Esophagus muscularis mucosa (tissue), 4 donors: ENCODE measurements around the gene USP4. TPM values are rescaled to one million over a fixed set of nuclear protein-coding genes. Genes with fewer than 3 reads are reported as not detected.
"Not testable (repeated sequence)": the region's sequence is repeated elsewhere in the genome, so short reads cannot be mapped to it uniquely, and the experiment has no call there.

ENCODE experiments used
- DNase-seq: peaks from one replicate; pipeline ENCODE4 v3.0.0-alpha.2; 2017; ENCODE audit errors: extremely low spot score
- H3K27ac ChIP-seq, 4 donors: fragments of 200-600 bp; sonication (generic); replicated peaks in 1 of 4; 1 replicate in 3 of 4; 2 replicates in 1 of 4; pipeline ENCODE4 v1.5.1; 2016 to 2019; ENCODE audit warnings: mild to moderate bottlenecking in 1 of 4
- H3K27me3 ChIP-seq, 4 donors: fragments of 200-600 bp; sonication (generic); one replicate each; pipeline versions ENCODE4 v1.5.1 to v1.6.0; 2016 to 2019
- H3K36me3 ChIP-seq, 4 donors: fragments of 200-600 bp; sonication (generic); one replicate each; pipeline ENCODE4 v1.5.1; 2016 to 2019
- H3K4me1 ChIP-seq, 4 donors: fragments of 200-600 bp; sonication (generic); one replicate each; pipeline ENCODE4 v1.5.1; 2016 to 2019
- H3K4me3 ChIP-seq, 4 donors: fragments of 200-600 bp; sonication (generic); 1 replicate in 2 of 4; 2 replicates in 2 of 4; pipeline ENCODE4 v1.5.1; 2016 to 2019; ENCODE audit warnings: mild to moderate bottlenecking in 4 of 4, moderate library complexity in 1 of 4
- H3K9me3 ChIP-seq, 4 donors: fragments of 200-600 bp; sonication (generic); 1 replicate in 3 of 4; 2 replicates in 1 of 4; pipeline ENCODE4 v1.5.1; 2016 to 2019
- CTCF ChIP-seq, 3 experiments: fragments of 200-600 bp in 2 of 3; fragments of 450-650 bp in 1 of 3; sonication (generic) in 2 of 3; IDR thresholded peaks; one replicate each; pipeline ENCODE4 v1.5.1; 2017 to 2019; ENCODE audit warnings: antibody characterized with exemption in 3 of 3, mild to moderate bottlenecking in 2 of 3, moderate library complexity in 1 of 3
- EP300 ChIP-seq: sonication (generic); formaldehyde crosslinking; IDR thresholded peaks from one replicate; pipeline ENCODE4 v1.6.1; 2017; ENCODE audit warnings: antibody characterized with exemption
- POLR2A ChIP-seq: fragments of 450-650 bp; IDR thresholded peaks from one replicate; pipeline ENCODE4 v1.6.1; 2017; ENCODE audit warnings: antibody characterized with exemption, moderate library complexity, mild to moderate bottlenecking, low read depth
- POLR2AphosphoS5 ChIP-seq, 2 donors: sonication (generic); formaldehyde crosslinking; IDR thresholded peaks; one replicate each; pipeline ENCODE4 v1.6.1; 2017; ENCODE audit warnings: antibody characterized with exemption in 2 of 2
- WGBS: methylation state at CpG from one replicate; pipeline ENCODE4 v1.1.5; 2018; 5-methylcytosine and 5-hydroxymethylcytosine counted together
- intact Hi-C: fragments of 100-400 bp; cut with DNase I; formaldehyde crosslinking; loops from one replicate; pipeline ENCODE4 v1.15.1; 2023
- total RNA-seq, 4 donors: library from RNA; depleted of rRNA; stranded (reverse); fragments of >200 nt; gene quantifications; one replicate each; pipeline versions ENCODE4 v1.1.0 to v1.2.1, GENCODE V29; 2016

USP4 gene
- total RNA-seq, 4 donors from 2014 or later, result 17.9 to 35.7 (median 24.3) TPM

- TF ChIP-seq POLR2AphosphoS5 (IDR thresholded peaks at IDR 0.05) (peak in 1 of 2 donors; percentile 50), EP300 (no peak)
These were observed 84.7 kb downstream of the USP4 start for GRCh38 chr3:49255112-49255511.

GRCh38 chr3:49253512-49253911 is 86.3 kb downstream of the USP4 start:
- TF ChIP-seq POLR2A (no peak), CTCF (IDR thresholded peaks at IDR 0.05) (no peak), POLR2AphosphoS5 (IDR thresholded peaks at IDR 0.05) (no peak), EP300 (no peak)
- peaks cover 0 to 10% (median 0%) of the 10 kb centered on the region in 4 donors for H3K36me3 ChIP-seq
- H3K9me3 ChIP-seq, result no peaks in the 10 kb centered on the region
- peaks cover 11 to 48% (median 36%) of the 10 kb centered on the region in 4 donors for H3K4me1 ChIP-seq
- H3K27ac ChIP-seq, result no peak overlapping the region
- 92% methylated on average over 3 of the region's 3 CpGs for WGBS
- H3K4me3 ChIP-seq, result no peak overlapping the region
- DNase-seq, result no peak
- no peaks in the 10 kb centered on the region for H3K27me3 ChIP-seq
- intact Hi-C loops, result no loop called here

More at GRCh38 chr3:49255112-49255511, 84.7 kb downstream of the USP4 start:
- DNase-seq, result no peak
- 23% methylated on average over 1 of the region's 1 CpG for WGBS
- intact Hi-C loops, result no loop called here
- peaks cover 0 to 10% (median 0%) of the 10 kb centered on the region in 4 donors for H3K36me3 ChIP-seq
- H3K9me3 ChIP-seq, result no peaks in the 10 kb centered on the region
- no peak overlapping the region for H3K27ac ChIP-seq
- no peak overlapping the region for H3K4me3 ChIP-seq
- H3K27me3 ChIP-seq, result no peaks in the 10 kb centered on the region
- peaks cover 0 to 34% (median 25%) of the 10 kb centered on the region in 4 donors for H3K4me1 ChIP-seq

GRCh38 chr3:49248840-49249227 is 91.0 kb downstream of the USP4 start:
- Histone ChIP-seq H3K27me3 (no peaks in the 10 kb centered on the region), H3K27ac (peak overlapping the region; percentile 44 to 67 (median 54)), H3K4me3 (no peak overlapping the region), H3K4me1 (peaks cover 14 to 29% (median 21%) of the 10 kb centered on the region in 4 donors), H3K36me3 (peaks cover 0 to 17% (median 3%) of the 10 kb centered on the region in 4 donors), H3K9me3 (no peaks in the 10 kb centered on the region)
- TF ChIP-seq POLR2A (no peak), POLR2AphosphoS5 (IDR thresholded peaks at IDR 0.05) (peak in 1 of 2 donors; percentile 15)
- intact Hi-C loops, result no loop called here
- DNase-seq, result no peak

GRCh38 chr3:49244581-49245205 is 95.2 kb downstream of the USP4 start:
- peaks cover 15 to 21% (median 19%) of the 10 kb centered on the region in 4 donors for H3K4me1 ChIP-seq
- H3K27me3 ChIP-seq, result no peaks in the 10 kb centered on the region
- 43% methylated on average over 1 of the region's 1 CpG for WGBS
- no peak for DNase-seq
- TF ChIP-seq EP300, result no peak
- no peak for TF ChIP-seq POLR2A
- no peak for TF ChIP-seq POLR2AphosphoS5 (IDR thresholded peaks at IDR 0.05)
- TF ChIP-seq CTCF (IDR thresholded peaks at IDR 0.05), result no peak
- no peak overlapping the region for H3K27ac ChIP-seq
- intact Hi-C loops, result no loop called here
- H3K4me3 ChIP-seq, result no peak overlapping the region
- peaks cover 0 to 22% (median 7%) of the 10 kb centered on the region in 4 donors for H3K36me3 ChIP-seq
- no peaks in the 10 kb centered on the region for H3K9me3 ChIP-seq

- H3K27me3 ChIP-seq, H3K9me3 ChIP-seq, intact Hi-C loops, DNase-seq, H3K4me3 ChIP-seq: not testable (repeated sequence)
- 94% methylated on average over 11 of the region's 11 CpGs for WGBS
- Histone ChIP-seq H3K4me1 (peaks cover 10 to 27% (median 20%) of the 10 kb centered on the region in 4 donors), H3K36me3 (peaks cover 0 to 25% (median 7%) of the 10 kb centered on the region in 4 donors), H3K27ac (peak overlapping the region in 2 of 4 donors; percentile 74 to 83)
These were observed 99.8 kb downstream of the USP4 start for GRCh38 chr3:49240091-49240490.

- Histone ChIP-seq H3K4me3 (peak overlapping the region in 1 of 4 donors; percentile 1), H3K4me1 (peaks cover 10 to 27% (median 20%) of the 10 kb centered on the region in 4 donors), H3K27me3 (no peaks in the 10 kb centered on the region), H3K9me3 (peaks cover 0 to 8% (median 3%) of the 10 kb centered on the region in 4 donors), H3K36me3 (peaks cover 0 to 19% (median 4%) of the 10 kb centered on the region in 4 donors), H3K27ac (peak overlapping the region; percentile 68 to 83 (median 74))
- WGBS, result 59% methylated on average over 9 of the region's 9 CpGs
- DNase-seq, result peak; percentile 93
- peak; percentile 70 to 86 for TF ChIP-seq POLR2AphosphoS5 (IDR thresholded peaks at IDR 0.05)
- no peak for TF ChIP-seq EP300
- intact Hi-C loops, result no loop called here
These were observed 101.4 kb downstream of the USP4 start for GRCh38 chr3:49238274-49239127.
